ENCODE measurements around the gene NAA80. TPM values are rescaled to one million over a fixed set of nuclear protein-coding genes. Genes with fewer than 3 reads are reported as not detected.

The NAA80 gene
- total and polyA plus RNA-seq, 2 of the 13 experiments (the other 11 are each of a cell fraction or from before 2014, with no cell fraction given), result 3.4 to 8.7 TPM

DNA sequence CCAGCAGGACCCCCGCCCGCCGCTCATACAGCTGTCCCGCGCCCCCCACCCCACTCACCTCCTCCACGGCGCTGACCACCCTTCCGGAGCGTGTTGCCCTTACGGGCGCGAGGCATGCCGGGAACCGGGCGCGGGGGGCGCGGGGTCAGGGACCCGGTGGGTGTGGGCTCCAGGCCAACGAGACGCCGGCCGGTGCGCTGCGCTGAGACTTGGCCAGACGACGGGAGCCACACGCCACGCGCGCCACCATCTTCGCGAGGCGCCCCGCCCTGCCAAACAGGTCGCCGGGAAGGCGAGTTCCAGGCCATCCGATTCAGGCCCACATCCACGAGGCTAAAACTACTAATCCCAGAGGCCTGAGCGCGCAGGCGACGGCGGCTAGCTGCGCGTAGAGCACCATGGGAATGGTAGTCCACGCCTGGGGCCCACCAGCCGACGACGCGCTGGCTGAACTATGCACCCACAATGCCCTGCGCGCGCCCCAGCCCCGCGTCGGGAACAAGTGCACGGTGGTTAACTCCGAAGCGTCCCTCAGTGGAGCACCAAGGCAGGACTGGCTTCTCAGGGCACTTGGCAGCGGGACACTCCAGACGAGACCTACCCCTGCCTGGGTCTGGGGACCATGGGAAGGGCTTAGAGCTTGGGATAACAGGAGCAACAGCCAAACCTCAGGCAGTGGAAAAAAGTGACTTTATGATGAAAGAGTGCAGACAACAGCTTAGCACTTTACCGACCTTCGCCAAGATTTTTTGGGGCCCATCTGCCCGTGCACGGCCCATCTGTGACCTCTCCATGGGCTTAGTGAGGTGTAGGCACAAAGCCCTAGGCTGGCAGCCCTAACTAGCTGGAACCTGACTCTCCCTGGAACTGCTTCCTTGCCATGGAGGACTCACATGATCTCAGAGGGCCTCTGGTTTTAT is 6.8 kb downstream of the NAA80 start, which contains the start of gene IFRD2 (continued):
- TF ChIP-seq ZNF382 (CRISPR knock-in tag; IDR thresholded peaks at IDR 0.05; ENCODE audit: borderline replicate concordance) (no peak), ZNF563 (CRISPR knock-in tag; IDR thresholded peaks at IDR 0.05) (peak; percentile 84), MEIS1 (CRISPR knock-in tag; IDR thresholded peaks at IDR 0.05; ENCODE audit: borderline replicate concordance) (0 out of 2 replicates have a peak, but pooled peaks have one; percentile 31), EED (CRISPR knock-in tag; IDR thresholded peaks at IDR 0.05) (peak; percentile 29; the same call in 1 of the 2 replicates), ATF2 (CRISPR knock-in tag; IDR thresholded peaks at IDR 0.05) (peak; percentile 72), ELF1 (CRISPR knock-in tag; IDR thresholded peaks at IDR 0.05) (peak; percentile 77), ZBTB7B (CRISPR knock-in tag; IDR thresholded peaks at IDR 0.05) (peak; percentile 47; the same call in 1 of the 2 replicates), THAP11 (CRISPR knock-in tag; IDR thresholded peaks at IDR 0.05) (peak; percentile 98), ZNF652 (CRISPR knock-in tag; IDR thresholded peaks at IDR 0.05; ENCODE audit: borderline replicate concordance, low read depth) (peak; percentile 89), SP1 (IDR thresholded peaks at IDR 0.05) (no peak), SP1 (CRISPR knock-in tag; IDR thresholded peaks at IDR 0.05) (peak; percentile 96), ZNF607 (CRISPR knock-in tag; IDR thresholded peaks at IDR 0.05; ENCODE audit: borderline replicate concordance) (peak; percentile 28; the same call in 1 of the 2 replicates), ZBTB38 (CRISPR knock-in tag; IDR thresholded peaks at IDR 0.05) (peak; percentile 81), ZFP36L2 (CRISPR knock-in tag; IDR thresholded peaks at IDR 0.05) (no peak), SOX5 (CRISPR knock-in tag; IDR thresholded peaks at IDR 0.05; ENCODE audit: borderline replicate concordance) (0 out of 2 replicates have a peak, but pooled peaks have one; percentile 9), ZNF883 (CRISPR knock-in tag; IDR thresholded peaks at IDR 0.05; ENCODE audit: not compliant biosample characterization) (peak; percentile 79), ZSCAN30 (CRISPR knock-in tag; IDR thresholded peaks at IDR 0.05) (no peak), ZNF33A (CRISPR knock-in tag; IDR thresholded peaks at IDR 0.05; ENCODE audit: borderline replicate concordance) (no peak), HBP1 (CRISPR knock-in tag; IDR thresholded peaks at IDR 0.05; ENCODE audit: low read depth) (0 out of 2 replicates have a peak, but pooled peaks have one; percentile 61)
- TF ChIP-seq, protein P1, sequence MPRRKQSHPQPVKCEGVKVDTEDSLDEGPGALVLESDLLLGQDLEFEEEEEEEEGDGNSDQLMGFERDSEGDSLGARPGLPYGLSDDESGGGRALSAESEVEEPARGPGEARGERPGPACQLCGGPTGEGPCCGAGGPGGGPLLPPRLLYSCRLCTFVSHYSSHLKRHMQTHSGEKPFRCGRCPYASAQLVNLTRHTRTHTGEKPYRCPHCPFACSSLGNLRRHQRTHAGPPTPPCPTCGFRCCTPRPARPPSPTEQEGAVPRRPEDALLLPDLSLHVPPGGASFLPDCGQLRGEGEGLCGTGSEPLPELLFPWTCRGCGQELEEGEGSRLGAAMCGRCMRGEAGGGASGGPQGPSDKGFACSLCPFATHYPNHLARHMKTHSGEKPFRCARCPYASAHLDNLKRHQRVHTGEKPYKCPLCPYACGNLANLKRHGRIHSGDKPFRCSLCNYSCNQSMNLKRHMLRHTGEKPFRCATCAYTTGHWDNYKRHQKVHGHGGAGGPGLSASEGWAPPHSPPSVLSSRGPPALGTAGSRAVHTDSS (CRISPR knock-in tag; conservative IDR thresholded peaks at IDR 0.05), result peak; percentile 100
- TF ChIP-seq, protein P2, sequence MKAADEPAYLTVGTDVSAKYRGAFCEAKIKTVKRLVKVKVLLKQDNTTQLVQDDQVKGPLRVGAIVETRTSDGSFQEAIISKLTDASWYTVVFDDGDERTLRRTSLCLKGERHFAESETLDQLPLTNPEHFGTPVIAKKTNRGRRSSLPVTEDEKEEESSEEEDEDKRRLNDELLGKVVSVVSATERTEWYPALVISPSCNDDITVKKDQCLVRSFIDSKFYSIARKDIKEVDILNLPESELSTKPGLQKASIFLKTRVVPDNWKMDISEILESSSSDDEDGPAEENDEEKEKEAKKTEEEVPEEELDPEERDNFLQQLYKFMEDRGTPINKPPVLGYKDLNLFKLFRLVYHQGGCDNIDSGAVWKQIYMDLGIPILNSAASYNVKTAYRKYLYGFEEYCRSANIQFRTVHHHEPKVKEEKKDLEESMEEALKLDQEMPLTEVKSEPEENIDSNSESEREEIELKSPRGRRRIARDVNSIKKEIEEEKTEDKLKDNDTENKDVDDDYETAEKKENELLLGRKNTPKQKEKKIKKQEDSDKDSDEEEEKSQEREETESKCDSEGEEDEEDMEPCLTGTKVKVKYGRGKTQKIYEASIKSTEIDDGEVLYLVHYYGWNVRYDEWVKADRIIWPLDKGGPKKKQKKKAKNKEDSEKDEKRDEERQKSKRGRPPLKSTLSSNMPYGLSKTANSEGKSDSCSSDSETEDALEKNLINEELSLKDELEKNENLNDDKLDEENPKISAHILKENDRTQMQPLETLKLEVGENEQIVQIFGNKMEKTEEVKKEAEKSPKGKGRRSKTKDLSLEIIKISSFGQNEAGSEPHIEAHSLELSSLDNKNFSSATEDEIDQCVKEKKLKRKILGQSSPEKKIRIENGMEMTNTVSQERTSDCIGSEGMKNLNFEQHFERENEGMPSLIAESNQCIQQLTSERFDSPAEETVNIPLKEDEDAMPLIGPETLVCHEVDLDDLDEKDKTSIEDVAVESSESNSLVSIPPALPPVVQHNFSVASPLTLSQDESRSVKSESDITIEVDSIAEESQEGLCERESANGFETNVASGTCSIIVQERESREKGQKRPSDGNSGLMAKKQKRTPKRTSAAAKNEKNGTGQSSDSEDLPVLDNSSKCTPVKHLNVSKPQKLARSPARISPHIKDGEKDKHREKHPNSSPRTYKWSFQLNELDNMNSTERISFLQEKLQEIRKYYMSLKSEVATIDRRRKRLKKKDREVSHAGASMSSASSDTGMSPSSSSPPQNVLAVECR (CRISPR knock-in tag; IDR thresholded peaks at IDR 0.05; ENCODE audit: borderline replicate concordance), result peak; percentile 95
